MM.1S (cell line): ENCODE results near the gene PIGR.

Experiments used
- CTCF ChIP-seq: fragments of 300-600 bp; sonication (generic); IDR thresholded peaks from 2 replicates; pipeline ENCODE4 v1.5.1; 2016; ENCODE audit warnings: antibody characterized with exemption, low read length, mixed read lengths
- EZH2 ChIP-seq: fragments of 300-600 bp; sonication (generic); optimal IDR thresholded peaks from 2 replicates; pipeline ENCODE3; 2017; ENCODE audit warnings: low read depth, mild to moderate bottlenecking, antibody characterized with exemption, low read length, mixed read lengths
- EZH2phosphoT487 ChIP-seq: fragments of 300-600 bp; sonication (generic); IDR thresholded peaks from 2 replicates; pipeline ENCODE4 v1.6.1; 2018; ENCODE audit warnings: antibody characterized with exemption, low read length

- TF ChIP-seq EZH2 (no peak), CTCF (no peak), EZH2phosphoT487 (no peak)
Measured at GRCh38 chr1:206886831-206887230, 59.4 kb downstream of the PIGR start.
